Prostate gland (tissue), 2 donors: ENCODE data around the gene MIS12.

ENCODE experiments used
- POLR2A ChIP-seq: fragments of 450-650 bp; IDR thresholded peaks from one replicate; pipeline ENCODE4 v1.6.1; 2016; ENCODE audit warnings: antibody characterized with exemption, mild to moderate bottlenecking
- TF ChIP-seq, protein P1 (sequence below), 4 experiments: fragments of 200-600 bp in 2 of 4; fragments of 450-650 bp in 2 of 4; sonication (generic) in 2 of 4; IDR thresholded peaks; 1 replicate in 3 of 4; 2 replicates in 1 of 4; pipeline ENCODE4 v1.5.1; 2016 to 2019; ENCODE audit warnings: antibody characterized with exemption in 4 of 4, mild to moderate bottlenecking in 2 of 4, moderate library complexity in 2 of 4

DNA sequence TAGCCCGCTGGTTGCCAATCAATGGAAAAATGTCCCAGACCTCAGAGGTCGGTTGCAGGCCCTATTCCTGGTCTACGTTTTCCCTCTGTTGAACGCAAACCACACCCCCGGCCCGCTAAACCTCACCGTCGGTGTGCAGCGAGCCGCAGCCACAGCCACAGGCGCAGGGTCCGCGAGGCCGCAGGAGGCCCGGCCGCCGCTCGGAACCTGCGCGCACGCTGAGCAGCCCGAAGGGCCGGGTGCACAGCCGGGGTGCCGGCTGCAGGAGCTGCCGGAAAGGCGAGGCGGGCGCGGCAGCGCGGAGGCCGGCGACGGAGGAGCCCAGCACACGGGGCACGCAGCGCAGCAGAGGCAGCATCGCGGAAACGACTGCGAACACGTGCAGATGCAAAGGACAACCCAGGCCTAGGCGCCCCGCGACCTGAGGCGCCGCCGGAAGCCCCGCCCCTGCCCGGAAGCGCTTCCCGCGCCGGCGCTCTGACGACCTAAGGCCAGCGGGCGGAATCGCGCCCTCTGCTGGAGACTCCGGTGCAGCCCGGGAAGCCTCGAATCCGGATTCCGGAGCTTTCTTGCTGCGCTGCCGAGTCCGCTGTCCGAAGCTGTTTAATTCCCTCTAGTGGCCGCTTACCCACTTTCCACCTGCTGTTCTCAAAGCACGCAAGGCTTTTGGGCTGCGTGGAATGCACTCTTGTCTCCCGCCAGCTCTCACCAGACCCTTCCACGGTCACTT, 47.5 kb upstream of the MIS12 start, which contains the start of gene C1QBP:
- TF ChIP-seq, protein P1, sequence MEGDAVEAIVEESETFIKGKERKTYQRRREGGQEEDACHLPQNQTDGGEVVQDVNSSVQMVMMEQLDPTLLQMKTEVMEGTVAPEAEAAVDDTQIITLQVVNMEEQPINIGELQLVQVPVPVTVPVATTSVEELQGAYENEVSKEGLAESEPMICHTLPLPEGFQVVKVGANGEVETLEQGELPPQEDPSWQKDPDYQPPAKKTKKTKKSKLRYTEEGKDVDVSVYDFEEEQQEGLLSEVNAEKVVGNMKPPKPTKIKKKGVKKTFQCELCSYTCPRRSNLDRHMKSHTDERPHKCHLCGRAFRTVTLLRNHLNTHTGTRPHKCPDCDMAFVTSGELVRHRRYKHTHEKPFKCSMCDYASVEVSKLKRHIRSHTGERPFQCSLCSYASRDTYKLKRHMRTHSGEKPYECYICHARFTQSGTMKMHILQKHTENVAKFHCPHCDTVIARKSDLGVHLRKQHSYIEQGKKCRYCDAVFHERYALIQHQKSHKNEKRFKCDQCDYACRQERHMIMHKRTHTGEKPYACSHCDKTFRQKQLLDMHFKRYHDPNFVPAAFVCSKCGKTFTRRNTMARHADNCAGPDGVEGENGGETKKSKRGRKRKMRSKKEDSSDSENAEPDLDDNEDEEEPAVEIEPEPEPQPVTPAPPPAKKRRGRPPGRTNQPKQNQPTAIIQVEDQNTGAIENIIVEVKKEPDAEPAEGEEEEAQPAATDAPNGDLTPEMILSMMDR (IDR thresholded peaks at IDR 0.05) = peak; percentile 91 to 100 (median 99)
- TF ChIP-seq POLR2A = no peak
